GM23338 (cell line): ENCODE data around the gene SHANK1. TPM values are rescaled to one million over a fixed set of nuclear protein-coding genes. Genes with fewer than 3 reads are reported as not detected.
A peak's percentile ranks its signal among the peaks of the same experiment; 100 is the strongest.

Experiments used
- ATAC-seq: fragments of 200-7000 bp; cut with Tn5 transposase; 3 replicates; pipeline ENCODE4 v1.9.1; 2020
- DNase-seq: peaks from one replicate; pipeline ENCODE4 v3.0.0-alpha.2; 2015; ENCODE audit warnings: low spot score
- H2AFZ ChIP-seq: fragments of 200-600 bp; sonication (generic); 2 replicates; pipeline ENCODE4 v1.8.0; 2016; ENCODE audit warnings: antibody characterized with exemption, mild to moderate bottlenecking, moderate library complexity
- H3F3A ChIP-seq: fragments of 200-600 bp; sonication (generic); replicated peaks from 2 replicates; pipeline ENCODE4 v1.8.0; 2017; ENCODE audit warnings: antibody characterized with exemption, mixed run types, low read depth
- H3K27ac ChIP-seq: fragments of 200-600 bp; sonication (generic); 2 replicates; pipeline ENCODE4 v1.6.1; 2016; ENCODE audit warnings: low read depth
- H3K27me3 ChIP-seq: fragments of 200-600 bp; sonication (generic); 2 replicates; pipeline ENCODE4 v1.8.0; 2016; ENCODE audit warnings: mild to moderate bottlenecking, mixed run types, moderate library complexity; ENCODE audit not compliant: insufficient read depth
- H3K36me3 ChIP-seq: fragments of 200-600 bp; sonication (generic); 2 replicates; pipeline ENCODE4 v1.8.0; 2016; ENCODE audit warnings: mild to moderate bottlenecking; ENCODE audit not compliant: insufficient read depth
- H3K4me1 ChIP-seq: fragments of 200-600 bp; sonication (generic); 2 replicates; pipeline ENCODE4 v1.8.0; 2016; ENCODE audit warnings: mild to moderate bottlenecking, moderate library complexity; ENCODE audit not compliant: insufficient read depth
- H3K4me2 ChIP-seq: fragments of 200-600 bp; sonication (generic); 2 replicates; pipeline ENCODE4 v1.7.1; 2017; ENCODE audit warnings: mixed run types
- H3K4me3 ChIP-seq: fragments of 200-600 bp; sonication (generic); 2 replicates; pipeline ENCODE4 v1.6.1; 2016; ENCODE audit warnings: mixed run types
- H3K79me2 ChIP-seq: fragments of 200-600 bp; sonication (generic); replicated peaks from 2 replicates; pipeline ENCODE4 v1.8.0; 2017; ENCODE audit warnings: mild to moderate bottlenecking; ENCODE audit not compliant: insufficient read depth
- H3K9me2 ChIP-seq: fragments of 200-600 bp; sonication (generic); 2 replicates; pipeline ENCODE4 v1.8.0; 2017; ENCODE audit not compliant: insufficient read depth
- H4K20me1 ChIP-seq: fragments of 200-600 bp; sonication (generic); replicated peaks from 2 replicates; pipeline ENCODE4 v1.8.0; 2017; ENCODE audit warnings: mild to moderate bottlenecking; ENCODE audit not compliant: insufficient read depth
- H3K27ac Mint-ChIP-seq: 2 replicates; pipeline ENCODE4 v1.8.0; 2020; ENCODE audit warnings: inconsistent platforms, mild to moderate bottlenecking, moderate library complexity, mixed read lengths
- H3K27me3 Mint-ChIP-seq: 3 replicates; pipeline ENCODE4 v1.8.0; 2022; ENCODE audit warnings: low read depth, mild to moderate bottlenecking, moderate library complexity, mixed read lengths, inconsistent platforms; ENCODE audit not compliant: insufficient read depth, poor library complexity
- H3K36me3 Mint-ChIP-seq: 3 replicates; pipeline ENCODE4 v1.8.0; 2021; ENCODE audit warnings: low read depth, mild to moderate bottlenecking, inconsistent platforms, moderate library complexity, mixed read lengths
- H3K4me1 Mint-ChIP-seq: 3 replicates; pipeline ENCODE4 v1.8.0; 2020; ENCODE audit warnings: mild to moderate bottlenecking, inconsistent platforms, mixed read lengths
- H3K4me3 Mint-ChIP-seq: 3 replicates; pipeline ENCODE4 v1.8.0; 2021; ENCODE audit warnings: moderate library complexity, mild to moderate bottlenecking, inconsistent platforms, mixed read lengths
- H3K9me3 Mint-ChIP-seq: 3 replicates; pipeline ENCODE4 v1.8.0; 2020; ENCODE audit warnings: moderate library complexity, mild to moderate bottlenecking, inconsistent platforms, mixed read lengths
- CREB1 ChIP-seq: fragments of 250-450 bp; sonication (Bioruptor Pico); IDR thresholded peaks from 2 replicates; pipeline ENCODE4 v1.5.0; 2020; ENCODE audit warnings: low read depth, mild to moderate bottlenecking, moderate library complexity
- CTCF ChIP-seq, 2 experiments: fragments of 200-600 bp in 1 of 2; sonication (generic) in 1 of 2; conservative IDR thresholded peaks; 2 replicates each; pipeline versions ENCODE4 v1.5.1 to v1.6.1; 2016 to 2017; ENCODE audit warnings: antibody characterized with exemption in 2 of 2, low read depth in 2 of 2, mild to moderate bottlenecking in 2 of 2, moderate library complexity in 1 of 2
- ETS1 ChIP-seq: IDR thresholded peaks from 2 replicates; pipeline ENCODE4 v1.6.1; 2016; ENCODE audit warnings: antibody characterized with exemption
- JUNB ChIP-seq: IDR thresholded peaks from one replicate; pipeline ENCODE4 v1.6.1; 2016; ENCODE audit warnings: antibody characterized with exemption; ENCODE audit not compliant: unreplicated experiment
- NANOG ChIP-seq: IDR thresholded peaks from 2 replicates; pipeline ENCODE4 v1.6.1; 2016; ENCODE audit warnings: antibody characterized with exemption, borderline replicate concordance
- POLR2AphosphoS5 ChIP-seq: IDR thresholded peaks from 2 replicates; pipeline ENCODE4 v1.6.1; 2016; ENCODE audit warnings: antibody characterized with exemption, low read depth
- REST ChIP-seq: IDR thresholded peaks from one replicate; pipeline ENCODE4 v1.6.1; 2018; ENCODE audit warnings: antibody characterized with exemption; ENCODE audit not compliant: unreplicated experiment
- ZNF331 ChIP-seq: fragments of 250-450 bp; sonication (Bioruptor Pico); IDR thresholded peaks from 2 replicates; pipeline ENCODE4 v1.5.0; 2020; ENCODE audit warnings: low read depth, mild to moderate bottlenecking, moderate library complexity
- polyA plus RNA-seq: library from polyadenylated mRNA; unstranded; fragments of >200 nt; fragmentation: Nextera tagmentation; extraction: Ambion mirVana; gene quantifications from 2 replicates; pipeline ENCODE4 v1.2.1, GENCODE V29; 2016
- total RNA-seq: library from RNA; depleted of rRNA; stranded (reverse); fragments of >200 nt; shearing (Covaris generic); gene quantifications from 2 replicates; pipeline ENCODE4 v1.2.3, GENCODE V29; 2014

SHANK1 gene
- total and polyA plus RNA-seq, 2 experiments from 2014 or later, result 0.23 to 4.1 TPM

- H3K4me2 ChIP-seq, result no peak overlapping the region
- Mint-ChIP-seq H3K9me3 (peaks cover 42% of the 10 kb centered on the region), H3K27me3 (peaks cover 14% of the 10 kb centered on the region), H3K27ac (no peak overlapping the region), H3K4me1 (no peaks in the 10 kb centered on the region), H3K4me3 (no peak overlapping the region), H3K36me3 (peaks cover 52% of the 10 kb centered on the region)
- no peak for ATAC-seq
- no peaks in the 10 kb centered on the region for H3K9me2 ChIP-seq
- no peaks in the 10 kb centered on the region for H3K27me3 ChIP-seq
- no peaks in the 10 kb centered on the region for H4K20me1 ChIP-seq
- H2AFZ ChIP-seq, result no peak overlapping the region
- TF ChIP-seq JUNB, result no peak
- no peak for TF ChIP-seq REST
- TF ChIP-seq NANOG, result no peak
- no peak for TF ChIP-seq ZNF331 (CRISPR knock-in tag)
- TF ChIP-seq CREB1 (CRISPR knock-in tag), result no peak
- TF ChIP-seq ETS1, result no peak
- no peaks in the 10 kb centered on the region for H3K79me2 ChIP-seq
- no peaks in the 10 kb centered on the region for H3F3A ChIP-seq
- H3K4me1 ChIP-seq, result peaks cover 20% of the 10 kb centered on the region
- H3K4me3 ChIP-seq, result no peak overlapping the region
- DNase-seq, result no peak
- no peaks in the 10 kb centered on the region for H3K36me3 ChIP-seq
- no peak overlapping the region for H3K27ac ChIP-seq
These were observed 68.4 kb downstream of the SHANK1 start for GRCh38 chr19:50651174-50651573.

GRCh38 chr19:50649433-50650391 is 69.9 kb downstream of the SHANK1 start, which contains the start of gene C19orf81:
TSS of gene C19orf81 (plus strand) at chr19:50649445. CDS start at chr19:50649445, 0 bp downstream.
- Histone ChIP-seq H3K4me3 (peak within 1 kb of the TSS; percentile 48), H3K27ac (no peak within 1 kb of the TSS), H3K4me2 (peak within 1 kb of the TSS; percentile 74), H3K4me1 (peaks cover 20% of the 10 kb centered on the region), H3F3A (no peaks in the 10 kb centered on the region), H4K20me1 (no peaks in the 10 kb centered on the region), H3K36me3 (no peaks in the 10 kb centered on the region), H3K27me3 (peaks cover 12% of the 10 kb centered on the region), H3K9me2 (no peaks in the 10 kb centered on the region), H2AFZ (peak within 1 kb of the TSS; percentile 86), H3K79me2 (no peaks in the 10 kb centered on the region)
- TF ChIP-seq REST, result no peak
- peak; percentile 26; the same call in 1 of the 2 replicates for TF ChIP-seq POLR2AphosphoS5
- peak in 1 of 2 experiments; percentile 37; a peak in 1 of 4 replicates for TF ChIP-seq CTCF (conservative IDR thresholded peaks at IDR 0.05; ENCODE audit: low read depth in 2 of 2)
- TF ChIP-seq ETS1, result peak; percentile 97
- no peak within 1 kb of the TSS for H3K4me3 Mint-ChIP-seq
- DNase-seq (peak; percentile 97), ATAC-seq (no peak)
- H3K4me1 Mint-ChIP-seq, result no peaks in the 10 kb centered on the region
- peaks cover 42% of the 10 kb centered on the region for H3K36me3 Mint-ChIP-seq
- H3K27ac Mint-ChIP-seq, result no peak within 1 kb of the TSS
- H3K27me3 Mint-ChIP-seq, result peaks cover 12% of the 10 kb centered on the region
- peaks cover 27% of the 10 kb centered on the region for H3K9me3 Mint-ChIP-seq
